Karpas-422 (cell line): ENCODE measurements around the gene PRKCI. TPM values are rescaled to one million over a fixed set of nuclear protein-coding genes. Genes with fewer than 3 reads are reported as not detected.

ENCODE experiments used
- DNase-seq: peaks from one replicate; pipeline ENCODE4 v3.0.0-alpha.2; 2015
- H2AFZ ChIP-seq: fragments of 200-600 bp; sonication (generic); 2 replicates; pipeline ENCODE4 v1.6.1; 2014; ENCODE audit warnings: antibody characterized with exemption, low read length, mixed read lengths
- H3K27ac ChIP-seq: fragments of 200-600 bp; sonication (generic); 2 replicates; pipeline ENCODE4 v1.5.1; 2014; ENCODE audit warnings: mild to moderate bottlenecking, low read length, moderate library complexity
- H3K27me3 ChIP-seq: fragments of 200-600 bp; sonication (generic); 2 replicates; pipeline ENCODE4 v1.6.1; 2014; ENCODE audit warnings: low read length, mixed read lengths
- H3K36me3 ChIP-seq: fragments of 200-600 bp; sonication (generic); 2 replicates; pipeline ENCODE4 v1.6.1; 2014; ENCODE audit warnings: low read length, mixed read lengths; ENCODE audit not compliant: insufficient read depth
- H3K4me1 ChIP-seq: fragments of 200-600 bp; sonication (generic); 2 replicates; pipeline ENCODE4 v1.6.1; 2014; ENCODE audit warnings: mild to moderate bottlenecking, low read length, mixed read lengths
- H3K4me2 ChIP-seq: fragments of 200-600 bp; sonication (generic); 2 replicates; pipeline ENCODE4 v1.6.1; 2014; ENCODE audit warnings: low read length, low read depth, mild to moderate bottlenecking; ENCODE audit not compliant: poor library complexity, severe bottlenecking
- H3K4me3 ChIP-seq: fragments of 200-600 bp; sonication (generic); 2 replicates; pipeline ENCODE4 v1.5.1; 2014; ENCODE audit warnings: mild to moderate bottlenecking, antibody characterized with exemption, low read length, mixed read lengths
- H3K79me2 ChIP-seq: fragments of 200-600 bp; sonication (generic); 2 replicates; pipeline ENCODE4 v1.6.1; 2014; ENCODE audit warnings: mild to moderate bottlenecking, low read length, mixed read lengths
- H3K9ac ChIP-seq: fragments of 200-600 bp; sonication (generic); 2 replicates; pipeline ENCODE4 v1.6.0; 2014; ENCODE audit warnings: low read length
- H3K9me2 ChIP-seq: fragments of 200-600 bp; sonication (generic), shearing (Covaris generic); replicated peaks from 2 replicates; pipeline ENCODE4 v1.6.0; 2014; ENCODE audit warnings: mild to moderate bottlenecking, low read length, moderate library complexity; ENCODE audit not compliant: insufficient read depth
- H3K9me3 ChIP-seq: fragments of 300-700, 200-600 bp; sonication (generic); 2 replicates; pipeline ENCODE4 v1.6.1; 2014; ENCODE audit warnings: low read length, mixed read lengths
- H4K20me1 ChIP-seq: fragments of 200-600 bp; sonication (generic); 2 replicates; pipeline ENCODE4 v1.6.1; 2014; ENCODE audit warnings: mild to moderate bottlenecking, antibody characterized with exemption, low read length, low read depth; ENCODE audit not compliant: insufficient read depth
- small RNA-seq: library from RNA; depleted of rRNA; stranded (forward); fragments of <200 nt; gene quantifications from one replicate; pipeline ENCODE3, GENCODE V24; 2014
- total RNA-seq: library from RNA; depleted of rRNA; stranded (reverse); fragments of >200 nt; shearing (Covaris generic); gene quantifications from 2 replicates; pipeline ENCODE4 v1.2.3, GENCODE V29; 2014; ENCODE audit warnings: low replicate concordance; rRNA removed

The PRKCI gene
- total RNA-seq, 1 experiment from 2014 or later, result 38.2 TPM

DNA sequence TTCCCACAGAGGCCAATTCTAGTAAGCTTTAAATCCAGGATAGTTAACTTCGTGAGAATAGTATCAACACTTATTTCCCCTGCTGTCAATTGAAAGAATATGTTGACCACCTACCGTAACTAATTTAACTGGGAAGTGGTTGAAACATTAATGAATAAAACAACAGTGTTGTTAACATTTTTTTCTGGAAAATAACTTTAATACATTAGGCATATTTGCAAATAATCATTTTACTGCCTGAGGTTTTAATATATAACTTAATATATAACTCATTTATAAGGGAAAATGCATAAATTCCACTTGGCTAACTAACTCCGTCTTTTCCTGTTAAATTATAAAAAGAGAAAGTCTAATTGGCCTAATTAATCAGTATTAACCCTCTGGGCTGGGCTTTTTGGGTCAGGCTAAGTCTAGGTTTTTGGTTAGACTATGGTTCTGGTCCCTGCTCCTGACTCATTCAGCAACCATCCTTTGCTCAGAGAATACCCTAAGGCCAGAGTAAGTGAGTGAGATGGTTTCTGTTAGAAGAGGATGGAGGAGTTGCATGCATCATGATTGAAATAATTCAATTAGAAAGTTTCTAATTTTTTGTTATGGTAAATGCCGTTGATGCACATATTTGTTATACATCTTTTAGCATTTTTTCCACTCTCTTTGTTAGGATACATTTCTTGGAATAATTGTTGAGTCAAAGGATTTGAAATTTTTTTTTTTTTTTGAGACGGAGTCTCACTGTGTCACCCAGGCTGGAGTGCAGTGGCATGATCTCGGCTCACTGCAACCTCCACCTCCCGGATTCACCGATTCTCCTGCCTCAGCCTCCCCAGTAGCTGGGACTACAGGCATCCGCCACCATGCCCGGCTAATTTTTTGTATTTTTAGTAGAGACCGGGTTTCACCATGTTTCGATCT is 124.5 kb downstream of the PRKCI start:
- H3K79me2 ChIP-seq, result no peaks in the 10 kb centered on the region
- no peak for DNase-seq
- no peak overlapping the region for H3K27ac ChIP-seq
- H3K4me2 ChIP-seq, result no peak overlapping the region
- H2AFZ ChIP-seq, result no peak overlapping the region
- H3K9me2 ChIP-seq, result no peaks in the 10 kb centered on the region
- H3K9me3 ChIP-seq, result no peaks in the 10 kb centered on the region
- H3K27me3 ChIP-seq, result no peaks in the 10 kb centered on the region
- no peak overlapping the region for H3K4me3 ChIP-seq
- H4K20me1 ChIP-seq, result no peaks in the 10 kb centered on the region
- peaks cover 27% of the 10 kb centered on the region for H3K4me1 ChIP-seq
- H3K36me3 ChIP-seq, result no peaks in the 10 kb centered on the region
- H3K9ac ChIP-seq, result no peak overlapping the region

DNA sequence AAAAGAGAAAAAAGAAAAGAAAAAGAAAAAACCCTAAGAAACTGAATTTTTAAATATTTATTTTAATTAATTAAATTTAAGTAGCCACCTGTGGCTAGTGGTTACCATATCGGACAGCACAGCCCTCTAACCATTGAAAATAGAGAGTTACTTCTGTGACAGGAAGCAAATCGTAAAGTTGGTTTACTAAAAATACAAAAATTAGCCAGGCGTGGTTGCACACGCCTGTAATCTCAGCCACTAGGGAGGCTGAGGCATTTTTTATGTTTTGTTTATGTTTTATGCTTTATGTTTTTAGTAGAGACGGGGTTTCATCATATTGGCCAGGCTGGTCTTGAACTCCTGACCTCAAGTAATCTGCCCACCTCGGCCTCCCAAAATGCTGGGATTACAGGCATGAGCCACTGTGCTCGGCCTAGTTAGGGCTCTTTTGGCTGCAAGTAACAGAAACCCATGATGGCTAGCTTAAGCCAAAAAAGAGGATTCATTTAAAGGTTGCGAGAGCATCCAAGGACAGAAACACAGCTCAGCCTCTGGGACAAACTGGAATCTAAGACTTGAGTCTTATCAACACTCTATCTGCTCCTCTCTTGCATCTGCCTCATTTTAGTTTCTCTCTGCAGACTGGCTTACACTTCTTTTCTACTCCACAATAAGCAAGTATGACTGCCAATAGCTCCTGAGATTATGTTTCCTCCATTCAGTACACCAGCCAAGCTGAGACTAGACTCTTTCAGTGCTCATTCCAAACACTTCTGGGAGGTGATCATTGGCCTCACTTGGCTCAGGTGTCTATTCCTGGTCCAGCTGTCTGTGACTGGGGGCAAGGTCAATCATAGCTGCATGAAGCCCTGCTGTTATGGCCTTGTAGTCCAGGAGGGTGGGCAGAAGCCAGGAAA is 128.5 kb downstream of the PRKCI start:
- H3K9ac ChIP-seq, result no peak overlapping the region
- no peak overlapping the region for H3K27ac ChIP-seq
- no peak overlapping the region for H3K4me3 ChIP-seq
- H3K4me2 ChIP-seq, result peak overlapping the region; percentile 30
- no peaks in the 10 kb centered on the region for H3K27me3 ChIP-seq
- no peak overlapping the region for H2AFZ ChIP-seq
- H3K36me3 ChIP-seq, result no peaks in the 10 kb centered on the region
- H3K79me2 ChIP-seq, result no peaks in the 10 kb centered on the region
- no peaks in the 10 kb centered on the region for H3K9me3 ChIP-seq
- peaks cover 39% of the 10 kb centered on the region for H3K4me1 ChIP-seq
- no peaks in the 10 kb centered on the region for H4K20me1 ChIP-seq
- no peaks in the 10 kb centered on the region for H3K9me2 ChIP-seq
- DNase-seq, result no peak

DNA sequence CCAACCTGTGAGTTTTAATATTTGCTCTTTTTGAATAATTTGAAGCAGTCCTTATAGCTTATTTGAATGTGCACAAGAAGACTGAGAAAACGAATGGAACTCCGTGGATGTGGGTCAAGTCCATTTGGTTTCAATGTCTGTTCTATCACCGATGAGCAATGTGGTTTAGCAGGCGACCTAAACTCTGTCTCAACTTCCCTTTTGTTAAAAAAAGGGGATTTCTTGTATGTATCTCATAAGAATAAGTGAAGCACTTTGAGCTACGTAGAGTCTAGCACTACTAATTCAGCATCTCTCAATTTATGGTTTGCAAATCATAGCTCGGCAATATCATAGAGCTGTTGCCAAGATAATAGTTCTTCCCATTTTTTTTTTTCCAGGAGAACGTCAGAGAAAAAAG is 130.7 kb downstream of the PRKCI start:
- H3K9ac ChIP-seq, result no peak overlapping the region

DNA sequence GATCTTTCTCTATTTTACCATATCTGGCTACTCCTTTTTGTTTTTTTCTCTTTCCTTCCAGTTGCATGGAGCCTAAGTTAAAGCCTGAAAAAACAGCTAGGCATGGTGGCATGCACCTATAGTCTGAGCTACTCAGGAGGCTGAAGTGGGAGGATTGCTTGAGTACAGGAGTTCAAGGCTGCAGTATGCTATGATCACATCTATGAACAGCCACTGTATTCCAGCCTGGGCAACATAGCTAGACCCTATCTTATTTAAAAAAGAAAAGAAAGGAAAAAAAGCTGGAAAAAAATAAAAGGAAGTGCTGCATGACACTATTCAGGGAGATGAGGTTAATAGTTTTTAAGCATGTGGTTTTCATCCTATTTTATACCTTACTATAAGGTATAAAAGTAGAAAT is 131.3 kb downstream of the PRKCI start:
- peaks cover 7% of the 10 kb centered on the region for H3K79me2 ChIP-seq
- H3K9me2 ChIP-seq, result no peaks in the 10 kb centered on the region
- H2AFZ ChIP-seq, result no peak overlapping the region
- H3K4me1 ChIP-seq, result peaks cover 48% of the 10 kb centered on the region
- H3K9me3 ChIP-seq, result no peaks in the 10 kb centered on the region
- no peak overlapping the region for H3K4me2 ChIP-seq
- H3K4me3 ChIP-seq, result no peak overlapping the region
- H4K20me1 ChIP-seq, result no peaks in the 10 kb centered on the region
- H3K27me3 ChIP-seq, result no peaks in the 10 kb centered on the region
- DNase-seq, result no peak
- no peak overlapping the region for H3K9ac ChIP-seq
- no peaks in the 10 kb centered on the region for H3K36me3 ChIP-seq
- H3K27ac ChIP-seq, result no peak overlapping the region

More for the DNA sequence above, 130.7 kb downstream of the PRKCI start:
- no peaks in the 10 kb centered on the region for H3K9me2 ChIP-seq
- no peaks in the 10 kb centered on the region for H4K20me1 ChIP-seq
- H2AFZ ChIP-seq, result no peak overlapping the region
- H3K9me3 ChIP-seq, result no peaks in the 10 kb centered on the region
- no peak overlapping the region for H3K27ac ChIP-seq
- no peak overlapping the region for H3K4me3 ChIP-seq
- no peak overlapping the region for H3K4me2 ChIP-seq
- no peaks in the 10 kb centered on the region for H3K27me3 ChIP-seq
- H3K79me2 ChIP-seq, result peaks cover 1% of the 10 kb centered on the region
- H3K4me1 ChIP-seq, result peaks cover 47% of the 10 kb centered on the region
- H3K36me3 ChIP-seq, result no peaks in the 10 kb centered on the region
- no peak for DNase-seq

DNA sequence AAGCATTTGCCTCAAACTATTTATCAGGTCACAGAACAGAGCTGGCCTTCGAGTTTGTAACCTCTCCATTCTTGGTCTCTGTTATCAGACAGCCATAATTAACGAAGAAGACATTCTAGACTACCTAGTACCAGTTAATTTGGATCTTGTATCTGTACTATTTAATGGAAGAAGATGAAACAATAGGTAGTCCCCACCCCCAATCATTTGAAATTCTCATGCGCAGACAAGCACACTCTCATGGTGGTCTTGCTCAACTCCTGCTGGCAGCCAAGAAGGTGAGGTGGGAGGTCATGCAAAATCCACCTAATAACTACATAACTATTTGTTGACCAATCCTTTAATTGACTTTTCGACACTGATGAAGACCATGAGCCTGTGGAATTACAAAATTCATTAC is 132.5 kb downstream of the PRKCI start:
- no peaks in the 10 kb centered on the region for H4K20me1 ChIP-seq
- peaks cover 20% of the 10 kb centered on the region for H3K79me2 ChIP-seq
- no peak overlapping the region for H2AFZ ChIP-seq
- H3K9me2 ChIP-seq, result no peaks in the 10 kb centered on the region
- no peak overlapping the region for H3K27ac ChIP-seq
- no peak overlapping the region for H3K9ac ChIP-seq
- no peak overlapping the region for H3K4me2 ChIP-seq
- no peak for DNase-seq
- no peaks in the 10 kb centered on the region for H3K9me3 ChIP-seq
- peaks cover 48% of the 10 kb centered on the region for H3K4me1 ChIP-seq
- H3K27me3 ChIP-seq, result no peaks in the 10 kb centered on the region
- H3K36me3 ChIP-seq, result peaks cover 3% of the 10 kb centered on the region; the same call in 1 of the 2 replicates
- H3K4me3 ChIP-seq, result no peak overlapping the region

Small RNA genes within 50 kb of the gene (small RNA-seq; reads per million reads assigned to genes)
- gene RF00019, result not detected

Other genes starting within 250 kb of the PRKCI start
- gene GPR160, start 184.4 kb upstream of the PRKCI start, total RNA-seq, result 67.6 and 94.6 TPM in 2 replicates
- 31.9 and 89.9 TPM in 2 replicates for gene PHC3, start 40.7 kb upstream of the PRKCI start, total RNA-seq
- gene SKIL, start 135.3 kb downstream of the PRKCI start, total RNA-seq, result 43.7 and 49.5 TPM in 2 replicates
- not detected in 2 replicates for gene CLDN11, start 196.4 kb downstream of the PRKCI start, total RNA-seq